GM19240 (cell line): ENCODE measurements around the gene LRP1B.

Source experiments
- DNase-seq: peaks from one replicate; pipeline ENCODE4 v3.0.0; 2011; ENCODE audit warnings: low spot score; ENCODE audit not compliant: insufficient read length

The LRP1B gene

DNA sequence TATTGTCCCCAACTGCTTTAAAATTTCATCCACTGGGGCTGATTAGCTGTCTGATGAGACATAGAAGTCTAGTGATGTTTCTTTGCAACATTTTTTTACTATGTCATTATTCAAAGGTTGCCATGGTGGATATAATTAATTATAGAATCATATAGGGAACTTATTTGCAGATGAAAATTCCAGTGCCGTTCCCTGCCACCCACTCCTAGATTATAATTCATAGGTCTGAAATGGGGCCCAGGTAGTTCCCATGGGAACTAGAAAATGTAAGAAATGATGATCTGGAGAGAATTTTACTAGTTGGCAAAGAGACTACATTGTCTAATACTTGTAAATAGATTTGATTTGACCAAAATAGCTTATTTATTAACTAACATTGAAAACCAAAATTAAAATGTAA, 1854.2 kb downstream of the LRP1B start:
- DNase-seq = no peak

DNA sequence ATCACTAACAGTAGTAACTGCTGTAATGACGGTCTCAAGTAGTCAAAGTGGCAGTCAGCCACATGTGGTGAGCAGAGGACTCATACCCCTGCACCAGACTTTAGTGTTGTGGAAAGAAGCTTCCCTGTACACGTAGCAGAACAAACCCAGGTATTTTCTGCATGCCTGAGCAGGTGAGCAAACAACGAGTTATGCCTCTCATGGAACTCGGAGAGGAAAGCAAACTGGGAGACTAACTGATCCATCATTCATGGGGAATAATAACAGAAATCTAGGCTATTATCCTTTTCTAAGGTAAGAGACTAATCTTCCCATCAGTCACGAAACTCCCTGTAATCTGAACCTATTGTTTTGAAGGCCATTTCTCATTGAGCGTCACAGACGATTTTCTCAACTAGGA, 1855.4 kb downstream of the LRP1B start:
- no peak for DNase-seq

DNA sequence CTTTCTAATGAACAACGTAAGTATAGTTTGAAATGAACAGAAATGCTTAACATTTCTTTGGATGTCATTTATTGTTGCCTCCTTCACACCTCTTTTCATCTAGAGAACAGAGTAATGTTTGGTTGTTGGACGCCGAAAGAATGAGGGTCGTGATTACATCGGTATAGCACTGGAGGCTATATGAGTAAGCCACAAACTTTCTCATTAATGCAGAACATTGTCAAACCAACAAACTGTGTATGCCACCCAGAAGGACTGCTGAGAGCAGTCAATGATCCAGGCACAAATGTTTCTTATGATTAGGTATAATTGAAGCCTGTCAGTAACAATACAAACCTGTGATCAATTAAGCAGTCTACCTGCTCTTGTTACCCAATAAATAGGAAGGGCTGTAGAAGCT, 1855.9 kb downstream of the LRP1B start:
- DNase-seq = no peak

DNA sequence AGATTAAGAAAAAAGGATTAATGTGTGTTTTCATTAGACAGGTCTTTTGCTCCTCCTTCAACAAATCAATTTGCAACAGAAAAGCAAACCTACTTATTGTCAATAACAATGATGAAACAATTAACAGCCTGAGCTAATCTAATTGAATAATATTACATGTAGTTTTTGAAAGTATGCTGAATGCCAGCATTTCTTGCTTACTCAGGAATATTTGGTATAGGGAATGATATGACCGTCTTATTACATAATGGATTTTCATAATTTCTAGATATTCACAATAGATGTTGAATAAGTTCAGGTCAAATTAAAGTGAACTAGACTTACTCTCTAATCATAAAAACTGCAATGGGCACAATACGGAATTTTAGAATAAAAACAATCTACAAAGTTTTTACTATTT, 1856.9 kb downstream of the LRP1B start:
- no peak for DNase-seq

DNA sequence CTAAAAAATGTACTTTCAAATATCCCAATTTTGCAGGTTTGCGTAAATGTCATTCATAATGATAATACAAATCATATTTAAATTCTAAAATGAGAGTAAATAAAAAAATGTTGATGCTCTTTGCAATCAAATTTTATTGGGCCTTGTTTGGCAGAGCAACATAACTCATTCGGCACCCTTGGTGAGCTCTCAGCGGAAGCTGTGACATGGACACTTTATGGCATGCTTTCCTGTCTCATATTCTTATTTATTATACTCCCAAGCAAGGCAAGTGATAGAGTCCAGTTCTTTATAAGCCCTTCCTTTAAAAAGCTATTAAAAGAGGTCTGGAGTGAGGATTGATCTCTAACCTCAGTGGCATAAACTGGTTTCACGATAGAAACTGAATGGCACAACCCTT, 1857.4 kb downstream of the LRP1B start:
- no peak for DNase-seq

DNA sequence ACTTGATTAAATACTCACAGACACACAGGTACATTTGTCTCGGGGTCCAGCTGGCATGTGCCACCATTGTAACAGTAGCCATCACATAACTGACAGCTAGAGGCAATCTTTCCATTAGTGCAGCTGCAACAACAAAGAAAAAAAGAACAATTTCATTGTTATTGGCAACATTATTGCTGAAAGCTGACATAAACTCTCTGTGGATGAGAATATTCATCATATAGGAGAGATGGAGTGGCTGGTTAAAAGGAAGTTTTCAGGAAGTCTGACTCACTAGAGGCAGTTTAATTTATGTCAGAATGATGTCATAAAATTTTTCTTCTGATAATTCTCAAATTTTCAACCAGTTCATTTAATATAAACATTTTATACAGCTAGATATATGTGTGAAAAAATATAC, 1860.6 kb downstream of the LRP1B start:
- no peak for DNase-seq

DNA sequence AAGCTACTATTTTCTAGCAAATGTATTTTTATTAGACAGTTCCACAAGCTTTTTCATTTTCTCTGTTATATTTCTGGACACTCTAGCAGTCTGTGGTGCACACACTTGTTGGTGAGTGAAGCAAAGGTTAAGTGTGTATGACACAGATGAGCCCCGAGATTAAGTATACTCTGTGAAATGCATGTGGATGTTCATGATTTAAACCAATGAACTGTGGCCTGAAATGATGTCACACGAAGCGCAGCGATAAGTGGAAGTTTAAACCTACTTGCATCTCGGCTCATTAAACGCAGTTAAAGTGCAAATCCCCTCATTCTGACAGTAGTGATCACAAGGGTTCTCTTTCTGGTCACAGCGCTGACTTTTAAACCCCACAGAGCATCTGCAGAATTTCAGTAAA, 1861.8 kb downstream of the LRP1B start:
- DNase-seq = no peak

DNA sequence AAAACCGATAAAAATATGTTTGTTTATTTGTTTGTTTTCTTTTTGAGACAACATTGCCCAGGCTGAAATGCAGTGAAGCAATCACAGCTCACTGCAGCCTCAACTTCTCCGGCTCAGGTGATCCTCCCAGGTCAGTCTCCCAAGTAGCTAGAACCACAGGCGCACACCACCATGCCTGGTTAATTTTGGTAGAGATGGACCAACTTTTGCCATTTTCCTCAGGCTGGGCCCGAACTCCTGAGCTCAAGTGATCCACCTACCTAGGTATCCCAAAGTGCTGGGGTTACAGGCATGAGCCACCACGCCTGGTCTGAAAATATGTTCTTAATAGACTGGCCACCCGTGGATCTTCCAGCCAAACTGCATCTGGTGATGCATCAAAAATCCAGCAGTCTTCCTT, 1867.9 kb downstream of the LRP1B start:
- no peak for DNase-seq

DNA sequence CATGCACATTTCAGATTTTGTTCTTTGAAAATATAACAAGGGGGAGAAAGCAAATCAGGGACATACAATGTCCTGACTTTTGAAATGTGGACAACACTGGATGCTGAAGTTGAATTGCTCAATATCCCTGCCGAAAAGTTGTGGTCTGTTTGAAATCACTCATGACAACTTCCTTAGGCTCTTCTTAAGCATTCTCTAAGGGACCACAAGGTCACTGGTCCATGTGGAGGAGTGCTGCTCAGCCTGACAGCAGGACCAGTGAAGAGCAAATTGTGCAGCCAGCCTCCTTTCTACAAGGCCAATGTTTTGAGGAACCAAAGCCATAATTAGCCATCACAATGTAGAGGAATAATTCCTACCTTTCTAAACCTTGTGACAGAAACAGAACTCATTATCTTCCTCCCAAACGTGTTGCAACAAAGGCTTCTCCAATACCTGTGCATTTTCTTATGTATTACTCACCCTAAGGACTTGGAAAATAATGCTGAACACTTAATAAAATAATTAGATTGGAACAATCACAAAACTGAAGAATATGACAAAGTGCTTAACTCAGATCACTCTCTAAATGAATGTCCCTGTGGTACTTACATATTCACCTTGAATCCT, 1873.0 kb downstream of the LRP1B start:
- DNase-seq = no peak

DNA sequence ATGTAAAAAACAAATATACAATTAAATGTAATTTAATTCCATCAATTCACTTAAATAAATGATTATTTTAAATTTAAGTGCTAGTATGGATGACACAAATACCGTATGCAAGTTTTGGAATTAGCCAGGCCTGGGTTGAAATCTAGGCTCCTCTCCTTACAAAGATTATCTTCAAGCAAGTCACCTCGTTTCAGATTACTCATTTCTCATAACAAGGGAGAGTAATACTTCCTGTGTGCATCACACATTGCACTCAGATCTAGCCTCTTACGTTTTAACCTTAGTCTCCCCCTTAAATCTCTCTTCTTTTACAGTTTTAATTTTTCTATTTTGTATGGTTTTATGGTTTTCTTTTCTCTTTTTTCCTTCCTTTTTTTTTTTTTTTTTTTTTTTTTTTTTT, 1874.7 kb downstream of the LRP1B start:
- DNase-seq = no peak

DNA sequence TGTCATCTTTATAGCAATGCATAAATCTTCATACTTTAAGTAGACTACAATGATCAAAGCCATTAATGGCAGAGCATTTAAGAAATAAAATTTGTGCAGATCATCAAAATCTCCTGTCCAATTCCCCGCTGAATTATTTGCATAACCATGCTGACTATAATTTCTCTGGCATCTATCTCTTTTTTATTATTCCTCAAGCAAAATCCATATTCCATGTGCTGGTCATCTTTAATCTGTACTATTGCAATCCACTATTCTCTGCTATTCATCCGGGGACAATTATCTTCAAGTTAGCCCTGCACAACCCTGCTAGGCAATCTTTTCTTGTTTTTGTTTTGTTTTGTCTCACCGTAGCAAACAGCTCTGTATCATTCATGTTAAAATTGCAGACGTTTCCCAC, 1881.0 kb downstream of the LRP1B start:
- DNase-seq = no peak

DNA sequence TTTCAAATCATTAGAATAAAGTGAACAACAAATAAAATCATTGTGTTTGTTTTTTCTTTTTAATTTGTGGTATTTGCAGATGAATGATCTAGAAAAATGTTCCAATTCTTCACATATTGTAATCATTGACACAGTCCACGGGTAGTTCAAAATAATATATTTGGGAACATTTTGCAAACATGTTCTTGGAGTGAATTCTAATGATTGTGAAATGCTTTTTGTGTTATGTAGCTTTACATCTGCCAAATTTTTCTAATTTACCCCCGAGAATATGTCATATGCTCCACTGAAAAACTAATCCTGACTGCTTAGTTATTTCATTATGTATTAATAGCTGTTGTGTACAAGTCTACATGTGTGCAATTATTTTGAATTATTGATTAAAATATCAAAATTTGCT, 1882.2 kb downstream of the LRP1B start:
- no peak for DNase-seq

DNA sequence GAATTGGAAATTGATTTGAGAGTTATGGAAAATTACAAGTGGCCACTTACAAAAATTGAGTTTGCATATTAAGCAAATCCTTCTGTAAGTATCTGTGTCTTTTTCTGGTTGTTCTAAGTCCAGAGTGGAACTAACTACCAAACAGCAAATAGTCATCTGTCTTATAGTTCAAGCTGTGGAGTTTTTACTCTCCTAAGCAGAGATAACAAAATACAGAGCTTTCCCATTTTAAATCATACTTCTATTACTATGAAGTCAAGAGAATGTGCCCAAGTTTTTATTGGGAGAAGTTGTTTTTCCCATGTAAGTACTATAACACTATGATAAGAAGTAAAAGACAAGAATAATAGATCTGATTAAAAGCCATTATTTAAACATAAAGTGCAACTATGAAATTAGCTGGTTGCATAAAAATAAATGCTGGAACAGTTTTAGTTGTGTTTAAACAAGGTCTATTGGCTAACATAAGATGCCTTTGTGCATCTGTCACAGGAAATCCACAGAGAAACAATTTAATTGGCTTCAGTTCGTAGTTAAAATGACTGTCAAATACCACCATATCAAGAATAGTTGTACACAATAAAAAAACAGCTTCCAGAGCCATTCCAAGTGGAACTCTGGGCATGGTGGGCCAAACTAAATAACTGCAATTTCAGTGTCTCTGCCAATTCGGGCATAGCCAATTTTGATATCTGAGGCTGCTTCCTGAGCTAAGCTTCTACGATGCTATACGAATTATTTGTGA, 1883.2 kb downstream of the LRP1B start:
- no peak for DNase-seq

DNA sequence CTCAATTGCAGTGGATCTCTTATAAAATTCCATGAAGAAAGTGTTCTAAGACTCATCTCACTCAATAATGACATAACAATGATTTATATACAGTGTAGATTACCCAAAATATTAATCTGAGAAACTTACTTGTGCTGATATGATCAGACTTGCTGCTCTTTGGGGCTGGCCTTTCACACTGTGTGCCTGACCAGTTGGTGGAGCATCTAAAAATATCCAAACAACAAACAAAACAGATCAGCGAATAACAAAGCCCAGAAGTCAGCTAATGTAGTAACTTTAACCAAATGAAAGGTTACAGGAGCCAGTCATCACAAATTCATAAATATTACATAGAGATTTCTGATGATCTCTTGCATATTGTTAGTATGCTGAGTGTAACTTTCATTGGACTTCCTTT, 1883.9 kb downstream of the LRP1B start:
- DNase-seq = no peak

DNA sequence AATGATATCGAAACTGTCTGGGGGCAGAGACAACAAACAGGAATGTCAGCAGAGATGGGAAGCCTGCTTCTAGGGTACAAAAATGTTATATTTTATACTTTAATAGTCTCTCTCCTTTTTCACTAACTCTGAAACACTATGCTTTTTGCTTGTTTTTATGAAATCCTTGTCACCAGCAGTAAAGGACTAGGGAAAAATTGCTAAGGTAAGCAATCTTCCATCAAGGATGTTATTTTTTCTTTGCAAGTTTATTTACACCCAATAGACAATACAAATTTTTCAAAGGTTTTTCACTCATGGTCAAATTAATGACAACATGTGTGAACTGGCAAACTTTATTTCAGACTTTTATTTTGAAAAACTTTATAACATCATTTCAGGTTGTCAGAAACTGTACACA, 1884.8 kb downstream of the LRP1B start:
- DNase-seq = no peak

DNA sequence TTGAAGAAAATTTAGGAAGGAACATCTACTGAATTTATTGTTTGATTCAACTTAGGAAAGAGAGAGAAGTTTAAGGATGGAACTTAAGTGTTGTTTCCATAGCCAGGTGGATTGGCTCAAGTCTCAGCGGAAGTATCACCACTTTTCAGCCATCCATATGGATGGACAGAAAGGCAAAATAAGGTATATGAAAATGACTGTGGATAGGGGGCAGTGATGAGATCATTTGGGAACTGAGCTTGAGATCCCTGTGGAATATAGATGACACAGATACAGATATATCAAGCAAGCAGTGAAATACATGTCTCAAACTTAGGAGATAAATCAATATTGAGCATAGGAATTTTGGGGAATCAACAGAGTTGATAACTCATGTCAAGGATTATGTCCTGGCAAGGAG, 1887.9 kb downstream of the LRP1B start:
- no peak for DNase-seq

DNA sequence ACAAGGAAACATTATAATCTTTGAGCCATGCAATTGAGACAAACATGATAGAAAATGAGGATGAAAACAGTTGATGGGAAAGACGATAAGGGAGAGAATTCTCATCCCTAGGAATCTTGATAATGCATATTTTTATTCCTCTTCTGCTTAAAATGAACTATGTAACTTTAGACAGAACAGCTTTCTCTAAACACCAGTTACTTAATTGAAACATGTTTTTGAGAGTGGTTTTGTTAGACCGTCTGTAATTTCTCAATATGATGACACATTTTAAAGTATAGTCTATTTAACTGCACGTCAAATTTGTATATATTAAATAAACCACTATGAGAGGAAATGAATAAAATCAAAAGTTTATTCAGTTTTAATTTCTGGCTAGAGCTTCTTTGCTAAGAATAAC, 1896.7 kb downstream of the LRP1B start:
- no peak for DNase-seq

DNA sequence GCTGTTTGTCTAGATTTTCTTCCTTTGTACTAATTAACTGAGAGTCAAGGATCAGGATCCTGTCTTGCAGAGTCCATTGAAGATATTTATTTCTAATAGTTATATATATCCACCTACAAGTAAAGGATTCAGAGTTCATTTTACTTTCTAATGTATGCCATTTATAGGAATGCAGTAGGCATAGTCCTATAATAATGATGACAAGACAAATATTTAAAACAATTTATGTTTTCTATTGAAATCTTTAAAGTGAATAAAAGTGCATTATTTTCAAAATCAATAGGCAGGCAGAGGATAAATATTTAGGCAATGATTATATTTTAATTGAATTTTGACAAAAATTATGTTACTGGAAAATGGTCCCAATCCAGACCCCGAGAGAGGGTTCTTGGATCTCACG, 1919.9 kb downstream of the LRP1B start:
- no peak for DNase-seq

DNA sequence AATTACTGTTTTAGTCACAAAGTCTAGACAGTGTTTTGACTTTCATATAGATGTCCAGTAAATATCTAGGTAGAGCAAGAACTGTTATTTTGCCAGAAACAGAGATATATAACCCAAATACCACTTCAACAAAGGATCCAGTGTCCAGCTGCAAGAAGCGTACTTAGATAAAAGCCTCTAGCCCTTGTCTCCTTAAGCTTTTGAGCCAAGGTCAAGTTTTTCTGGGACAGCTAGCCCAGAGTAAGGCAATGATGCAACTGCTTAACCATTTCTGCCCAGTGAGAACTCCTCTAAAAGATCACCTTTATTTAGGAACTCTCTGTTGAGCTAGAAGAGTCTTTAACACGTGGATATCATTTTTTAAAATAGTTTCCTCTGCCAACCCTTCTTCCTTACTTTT, 1925.7 kb downstream of the LRP1B start:
- no peak for DNase-seq

DNA sequence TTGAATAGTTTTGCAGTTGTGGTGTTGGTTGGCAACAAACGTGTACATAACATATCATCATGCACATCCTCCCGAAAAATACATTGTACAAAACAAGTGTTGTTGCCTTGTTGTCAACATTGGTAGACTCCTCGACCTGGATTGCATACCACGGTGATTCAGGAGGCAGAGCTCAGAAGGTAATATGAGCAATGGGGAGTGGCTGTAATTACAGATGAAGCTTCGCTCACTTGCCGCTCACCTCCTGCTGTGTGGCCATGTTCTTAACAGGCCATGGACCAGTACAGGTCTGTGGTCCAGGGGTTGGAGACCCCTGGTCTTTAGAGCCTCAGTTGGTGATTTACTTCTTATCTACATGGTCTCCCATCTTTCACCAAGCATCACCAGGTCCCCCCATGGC, 1927.5 kb downstream of the LRP1B start:
- no peak for DNase-seq

DNA sequence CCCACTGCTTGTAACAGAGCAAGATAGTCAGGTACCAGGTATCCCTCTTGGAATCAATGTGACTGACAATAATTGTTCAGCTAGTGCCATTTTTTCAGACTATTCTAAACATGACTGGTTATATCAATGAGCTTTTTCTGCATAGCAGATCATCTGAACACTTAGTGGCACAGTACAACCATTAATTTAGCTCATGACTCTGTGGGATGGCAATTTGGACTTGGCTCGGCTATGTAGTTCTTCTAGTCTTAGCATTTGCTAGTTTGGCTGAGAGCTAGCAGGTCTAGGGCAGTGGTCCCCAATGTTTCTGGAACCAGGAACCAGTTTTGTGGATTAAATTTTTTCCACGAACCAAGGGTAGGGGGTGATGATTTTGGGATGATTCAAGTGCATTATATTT, 1929.2 kb downstream of the LRP1B start:
- DNase-seq = no peak

DNA sequence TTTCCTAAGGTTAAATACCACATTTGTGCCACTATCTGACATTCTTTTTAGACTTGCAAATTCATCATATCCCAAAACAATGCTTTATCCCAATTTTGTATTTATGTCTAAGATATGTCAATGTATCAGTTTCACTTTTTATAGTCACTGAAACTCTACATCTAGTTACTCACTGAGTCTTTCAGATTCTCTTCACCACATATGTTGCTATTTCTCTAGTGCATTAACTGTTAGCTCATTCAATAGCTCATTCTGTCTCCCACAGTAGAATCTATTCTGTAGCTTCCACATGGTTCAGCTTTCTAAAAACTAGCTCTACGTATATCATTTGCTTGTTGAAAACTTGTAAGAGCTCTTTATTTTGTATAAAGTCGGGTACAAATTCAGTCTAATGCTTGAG, 1930.1 kb downstream of the LRP1B start:
- DNase-seq = no peak

DNA sequence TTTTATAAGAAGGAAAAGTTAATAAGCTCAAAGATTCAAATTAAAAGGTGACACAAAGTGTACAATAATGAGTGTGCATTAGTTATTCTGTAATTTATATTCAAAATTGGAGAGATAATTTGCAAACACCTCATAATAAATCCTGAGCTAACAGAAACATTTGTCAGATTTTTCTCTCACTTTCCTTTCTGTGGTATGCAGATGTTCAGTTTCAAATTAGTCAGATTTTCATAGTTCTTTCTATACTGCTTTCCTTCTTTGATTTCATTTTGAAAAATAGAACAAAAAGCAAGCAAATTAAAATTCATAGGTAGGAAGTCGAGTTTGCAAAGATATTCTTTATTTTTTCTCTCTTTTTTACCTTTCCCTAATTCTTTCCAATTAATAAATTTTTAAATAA, 1930.5 kb downstream of the LRP1B start:
- no peak for DNase-seq

DNA sequence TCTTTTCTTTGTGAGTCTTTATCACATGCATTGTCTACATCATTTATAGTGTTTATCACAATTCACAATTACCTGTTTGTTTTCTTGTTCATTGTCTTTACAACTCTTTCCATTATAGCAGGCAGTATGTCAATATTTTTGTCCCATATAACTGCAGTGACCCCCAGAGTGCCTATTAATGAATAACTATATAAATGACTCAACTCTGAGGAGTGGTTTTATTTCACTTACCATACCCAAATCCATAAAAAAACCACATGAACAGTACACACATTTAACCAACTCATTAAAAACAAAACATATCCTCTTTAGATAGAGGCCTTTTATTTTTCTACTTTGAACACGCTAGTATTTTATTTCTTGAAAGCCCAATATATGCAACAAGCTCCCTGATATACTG, 1931.5 kb downstream of the LRP1B start:
- no peak for DNase-seq
